HL-60/S4 treated with phorbol 12-myristate 13-acetate at 8.2 ng/mL for 4 days and 3 days (cell line): ENCODE data around the gene C21orf58.
"Not testable (repeated sequence)": the region's sequence is repeated elsewhere in the genome, so short reads cannot be mapped to it uniquely, and the experiment has no call there.

Experiments
- in situ Hi-C: fragments of 300-500 bp; cut with MboI; formaldehyde crosslinking; loops from 2 replicates; pipeline ENCODE4 v1.15.0; 2022; ENCODE audit warnings: low sequenced_read_pairs

C21orf58 gene

DNA sequence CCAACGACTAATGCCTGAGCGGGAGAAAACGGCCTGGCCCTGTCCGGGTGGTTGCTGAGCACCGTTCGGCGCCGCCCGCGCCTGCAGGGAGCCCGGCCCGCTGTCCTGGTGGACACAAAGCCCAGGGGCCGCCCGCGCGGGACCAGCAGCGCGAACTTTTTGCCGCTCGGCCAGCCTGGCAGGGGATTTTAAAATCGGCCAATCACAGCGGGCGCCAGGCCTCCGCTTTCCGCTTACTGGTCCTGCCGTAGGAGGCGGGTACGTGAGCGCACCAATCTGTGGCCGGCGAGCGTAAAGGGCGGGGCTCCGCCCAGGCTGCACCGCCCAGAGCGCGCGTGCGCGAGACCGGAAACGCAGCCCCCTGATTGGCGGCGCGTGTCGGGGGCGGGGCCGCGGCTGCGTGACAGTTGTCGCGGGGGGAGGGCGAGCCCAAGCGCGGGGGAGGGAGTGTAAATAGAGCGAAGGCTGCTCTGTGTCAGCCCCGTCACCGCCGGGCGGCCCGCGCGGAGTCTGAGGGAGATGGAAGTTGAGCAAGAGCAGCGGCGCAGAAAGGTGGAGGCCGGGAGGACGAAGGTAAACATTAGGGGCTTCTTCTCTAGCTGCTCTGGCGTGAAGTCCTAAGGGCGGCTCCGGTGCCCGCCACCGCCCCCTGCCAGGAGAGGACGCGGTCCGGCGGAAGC, at the start of gene C21orf58, which contains the start of gene PCNT:
Gene C21orf58, minus strand, starts transcription at position 161 of the 680 bp plus-strand sequence. CDS start 1,132 bp downstream, outside the sequence.
Gene PCNT, plus strand, starts transcription at position 447 of the 680 bp plus-strand sequence. Its CDS starts 73 bp downstream, at position 520.
- in situ Hi-C loops, result no loop called here

- in situ Hi-C loops, result not testable (repeated sequence)
Measured at GRCh38 chr21:46372947-46373346, 49.3 kb upstream of the C21orf58 start.

DNA sequence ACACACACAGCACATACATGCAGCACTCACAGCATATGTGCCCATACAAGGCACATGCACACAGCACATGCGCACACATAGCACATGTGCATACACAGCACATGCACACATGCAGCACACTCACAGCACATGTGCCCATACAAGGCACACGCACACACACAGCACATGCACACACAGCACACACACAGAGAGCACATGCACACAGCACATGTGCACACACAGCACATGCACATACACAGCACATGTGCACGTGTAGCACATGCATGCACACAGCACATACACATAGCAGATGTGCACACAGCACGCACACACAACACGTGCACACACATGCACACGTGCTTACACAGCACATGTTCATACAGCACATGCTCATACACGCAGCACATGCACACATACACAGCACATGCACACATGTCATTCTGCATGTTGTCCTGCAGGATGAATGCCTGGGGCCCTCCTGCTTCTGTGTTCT, 48.4 kb upstream of the C21orf58 start:
- in situ Hi-C loops, result no loop called here

DNA sequence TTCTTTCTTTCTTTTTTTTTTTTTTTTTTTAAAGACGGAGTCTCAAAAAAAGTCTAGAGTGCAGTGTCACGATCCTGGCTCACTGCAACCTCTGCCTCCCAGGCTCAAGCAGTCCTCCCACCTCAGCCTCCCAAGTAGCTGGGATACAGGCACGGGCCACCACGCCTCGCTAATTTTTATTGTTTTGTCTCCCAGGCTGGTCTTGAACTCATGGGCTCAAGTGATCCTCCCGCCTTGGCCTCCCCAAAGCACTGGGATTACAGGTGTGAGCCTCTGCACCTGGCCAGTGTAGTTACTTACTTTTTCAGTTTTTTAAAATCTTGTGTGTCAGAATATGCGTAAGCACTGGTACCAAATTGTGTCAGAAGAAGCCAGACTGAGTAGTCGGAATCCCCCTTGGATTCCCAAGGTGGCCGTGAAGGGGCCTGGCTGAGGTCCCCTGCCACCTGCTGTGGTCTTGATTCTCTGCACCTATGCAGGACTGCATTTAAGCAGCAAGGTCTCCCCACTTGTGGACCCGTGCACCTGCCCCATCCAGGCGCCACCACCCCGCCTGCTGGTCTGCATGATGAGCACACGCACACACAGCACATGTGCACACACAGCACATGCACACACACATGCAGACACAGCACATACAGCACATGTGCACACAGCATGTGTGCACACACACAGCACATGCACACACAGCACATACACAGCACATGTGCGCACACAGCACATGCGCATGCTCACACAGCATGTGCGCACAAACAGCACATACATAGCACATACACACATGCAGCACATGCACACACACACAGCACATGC, 47.7 kb upstream of the C21orf58 start:
- in situ Hi-C loops, result no loop called here

DNA sequence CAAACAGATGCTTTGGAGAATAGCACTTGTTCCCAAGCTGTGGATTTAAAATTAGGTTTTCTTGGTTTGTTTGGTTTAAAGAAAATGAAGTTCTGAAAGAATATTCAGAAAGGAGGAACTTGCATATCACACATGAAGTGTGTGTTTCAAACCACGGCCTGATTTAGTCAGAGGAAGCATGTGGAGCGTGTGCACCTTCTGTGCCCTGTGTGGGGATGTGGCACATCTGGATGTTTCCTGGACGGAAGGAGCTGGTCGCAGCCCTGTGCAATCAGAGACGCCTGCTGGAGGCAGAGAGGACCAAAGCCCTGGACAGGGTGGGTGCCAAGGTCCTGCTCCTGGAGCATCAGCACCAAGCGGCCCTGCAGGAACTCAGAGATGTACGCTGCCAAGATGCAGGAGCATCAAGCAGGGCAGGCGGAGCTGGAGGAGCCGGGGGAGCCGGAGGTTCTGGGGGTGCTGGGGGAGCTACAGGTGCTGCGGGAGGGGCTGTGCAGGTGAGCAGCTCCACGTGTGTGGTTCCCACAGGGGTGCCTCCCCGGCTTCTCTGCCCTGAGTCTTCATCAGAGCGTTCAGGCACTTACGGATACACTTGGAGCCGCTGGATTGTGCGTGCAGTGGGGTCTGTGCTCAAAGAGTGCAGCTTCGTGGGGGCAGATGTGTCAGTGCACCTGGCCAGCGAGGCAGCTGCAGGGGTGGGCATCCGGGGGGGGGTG, 46.0 kb upstream of the C21orf58 start:
- in situ Hi-C loops, result no loop called here

GRCh38 chr21:46368533-46369285, 45.0 kb upstream of the C21orf58 start:
- in situ Hi-C loops, result no loop called here

GRCh38 chr21:46366966-46367365, 43.3 kb upstream of the C21orf58 start:
- in situ Hi-C loops, result no loop called here

DNA sequence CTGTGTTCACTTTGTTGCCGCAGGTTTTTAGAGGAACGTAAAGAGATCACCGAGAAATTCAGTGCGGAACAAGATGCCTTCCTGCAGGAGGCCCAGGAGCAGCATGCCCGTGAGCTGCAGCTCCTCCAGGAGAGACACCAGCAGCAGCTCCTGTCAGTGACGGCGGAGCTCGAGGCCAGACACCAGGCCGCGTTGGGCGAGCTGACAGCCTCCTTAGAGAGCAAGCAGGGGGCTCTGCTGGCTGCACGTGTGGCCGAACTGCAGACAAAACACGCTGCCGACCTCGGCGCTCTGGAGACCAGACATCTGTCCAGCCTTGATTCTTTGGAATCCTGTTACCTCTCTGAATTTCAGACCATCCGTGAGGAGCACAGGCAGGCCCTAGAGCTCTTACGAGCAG, 42.9 kb upstream of the C21orf58 start:
- in situ Hi-C loops, result no loop called here

DNA sequence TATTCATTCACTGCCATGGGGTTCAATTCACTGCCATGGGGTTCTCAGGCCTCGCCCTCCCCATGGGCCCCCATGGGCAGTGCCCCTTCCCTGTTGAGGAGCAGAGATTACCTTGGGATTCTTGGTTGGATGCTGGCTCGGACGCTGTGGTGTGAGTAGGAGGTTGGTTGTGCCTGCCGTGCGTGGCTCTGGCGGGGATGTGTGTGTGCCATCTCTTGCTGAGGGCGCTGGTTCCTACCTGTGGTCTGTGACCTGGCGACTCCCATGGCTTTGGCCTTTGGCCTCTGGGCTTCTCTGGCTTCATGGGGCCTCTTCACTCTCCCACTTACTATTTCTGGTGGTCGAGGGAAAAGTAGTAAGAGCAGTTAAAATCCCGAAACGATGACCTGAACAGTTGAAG, 42.4 kb upstream of the C21orf58 start:
- in situ Hi-C loops, result no loop called here

GRCh38 chr21:46363698-46364097, 40.0 kb upstream of the C21orf58 start:
- in situ Hi-C loops, result no loop called here

DNA sequence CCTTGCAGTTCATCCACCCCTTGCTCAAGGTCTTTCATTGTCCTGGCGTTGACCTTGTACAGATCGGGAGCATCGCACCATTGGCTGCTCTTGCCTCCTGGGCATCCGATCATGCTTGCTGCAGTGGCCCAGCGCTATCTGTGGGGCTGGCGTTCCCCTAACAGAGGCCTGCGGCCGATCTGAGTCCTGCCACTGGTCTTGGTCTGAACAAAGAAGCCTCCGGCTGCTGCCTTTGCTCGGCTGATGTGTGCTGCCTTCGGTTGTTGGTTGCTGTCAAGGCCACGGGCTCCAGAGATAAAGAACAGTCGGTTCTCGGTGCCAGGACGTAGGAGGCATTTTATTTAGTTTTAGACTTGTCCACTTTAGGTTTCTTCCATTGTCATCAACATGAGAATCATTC, 39.3 kb upstream of the C21orf58 start:
- in situ Hi-C loops, result no loop called here

DNA sequence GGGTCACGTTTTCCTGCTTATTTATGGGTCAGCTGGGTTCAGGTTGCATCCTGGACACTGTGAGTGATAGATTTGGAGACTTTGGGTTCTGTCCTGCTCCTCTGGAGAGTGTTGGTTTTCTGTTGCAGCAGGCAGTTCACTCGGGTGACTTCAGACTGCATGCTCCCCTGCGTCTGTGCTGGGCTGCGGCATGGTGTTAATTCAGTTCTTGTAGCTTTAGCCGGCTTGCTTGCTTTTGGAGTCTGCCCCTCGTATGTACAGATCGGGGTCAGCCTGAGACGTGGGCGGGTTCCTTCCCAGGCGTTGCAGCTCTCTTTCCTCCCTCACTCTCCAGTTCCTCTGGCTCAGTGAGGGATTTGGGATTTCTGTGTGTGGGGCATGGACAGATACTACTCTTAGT, 38.3 kb upstream of the C21orf58 start:
- in situ Hi-C loops, result no loop called here

- in situ Hi-C loops, result no loop called here
Measured at GRCh38 chr21:46361176-46361575, 37.5 kb upstream of the C21orf58 start.

- in situ Hi-C loops, result no loop called here
Measured at GRCh38 chr21:46357684-46358425, 34.2 kb upstream of the C21orf58 start.

GRCh38 chr21:46357335-46357604, 33.6 kb upstream of the C21orf58 start:
- in situ Hi-C loops, result no loop called here

GRCh38 chr21:46356494-46357334, 33.0 kb upstream of the C21orf58 start:
- in situ Hi-C loops, result no loop called here

GRCh38 chr21:46356005-46356338, 32.3 kb upstream of the C21orf58 start:
- in situ Hi-C loops, result no loop called here

GRCh38 chr21:46355161-46356004, 31.7 kb upstream of the C21orf58 start:
- in situ Hi-C loops, result no loop called here

DNA sequence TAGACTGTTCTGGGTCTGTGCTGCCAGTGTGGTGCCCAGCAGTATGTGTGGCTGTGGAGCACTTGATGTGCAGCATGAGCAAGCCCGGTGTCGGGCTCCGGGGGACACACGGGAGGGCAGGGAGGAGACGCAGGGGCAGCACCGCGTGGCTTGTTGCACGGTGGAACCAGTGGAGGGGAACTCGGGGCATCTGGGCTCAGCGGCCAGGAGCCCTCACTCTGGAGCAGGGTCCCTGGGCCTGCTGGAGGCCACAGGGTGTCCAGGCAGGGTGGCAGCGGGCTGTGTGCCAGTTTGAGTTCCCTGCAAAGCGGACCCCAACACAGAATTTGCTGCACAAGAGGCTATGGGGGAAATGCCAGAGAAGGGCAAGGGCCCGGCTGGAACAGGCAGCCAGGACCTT, 30.8 kb upstream of the C21orf58 start:
- in situ Hi-C loops, result no loop called here
